Fibroblast of peridontal ligament (primary cell): ENCODE results near the gene TBCK.

ENCODE experiments used
- DNase-seq: peaks from one replicate; pipeline ENCODE4 v3.0.0-alpha.2; 2010; ENCODE audit errors: extremely low read depth

The TBCK gene

GRCh38 chr4:105994061-105994460, 321.9 kb downstream of the TBCK start:
- no peak for DNase-seq

GRCh38 chr4:105992641-105993305, 323.2 kb downstream of the TBCK start:
- DNase-seq = no peak

- DNase-seq = no peak
Observed at GRCh38 chr4:105991726-105992125, 324.3 kb downstream of the TBCK start.
